Hindlimb muscle (tissue), 1 donor: Measurements from ENCODE around the gene TSPY4. TPM values are rescaled to one million over a fixed set of nuclear protein-coding genes. Genes with fewer than 3 reads are reported as not detected.
"Not testable (repeated sequence)": the region's sequence is repeated elsewhere in the genome, so short reads cannot be mapped to it uniquely, and the experiment has no call there.

Source experiments
- DNase-seq: peaks from one replicate; pipeline ENCODE4 v3.0.0-alpha.2; 2013
- polyA plus RNA-seq: library from polyadenylated mRNA; unstranded; fragments of 120-200 nt; gene quantifications from one replicate; pipeline ENCODE4 v1.2.1, GENCODE V29; 2013; ENCODE audit not compliant: insufficient read length

Gene TSPY4, protein sequence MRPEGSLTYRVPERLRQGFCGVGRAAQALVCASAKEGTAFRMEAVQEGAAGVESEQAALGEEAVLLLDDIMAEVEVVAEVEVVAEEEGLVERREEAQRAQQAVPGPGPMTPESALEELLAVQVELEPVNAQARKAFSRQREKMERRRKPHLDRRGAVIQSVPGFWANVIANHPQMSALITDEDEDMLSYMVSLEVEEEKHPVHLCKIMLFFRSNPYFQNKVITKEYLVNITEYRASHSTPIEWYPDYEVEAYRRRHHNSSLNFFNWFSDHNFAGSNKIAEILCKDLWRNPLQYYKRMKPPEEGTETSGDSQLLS
- not detected for polyA plus RNA-seq

DNA sequence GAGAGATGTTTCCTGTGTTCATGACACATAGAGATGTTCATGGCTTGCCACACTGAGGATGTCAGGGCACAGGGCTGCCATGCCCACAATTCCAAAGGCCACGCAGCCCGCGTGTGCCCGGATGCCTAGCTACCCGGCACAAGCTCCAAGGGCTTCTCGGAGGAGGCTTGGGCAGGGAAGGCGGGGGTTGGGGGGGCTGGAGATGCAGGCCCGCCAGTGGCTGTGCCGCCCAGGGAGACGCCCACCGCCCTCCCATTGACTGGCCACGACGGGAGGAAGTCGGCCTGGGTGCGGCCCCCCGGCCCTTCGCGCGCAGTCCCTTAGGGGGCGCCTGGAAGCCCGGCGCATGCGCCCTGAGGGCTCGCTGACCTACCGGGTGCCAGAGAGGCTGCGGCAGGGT lies at the start of gene TSPY4:
Gene TSPY4, plus strand, starts transcription at position 301 of the 400 bp plus-strand sequence. Its CDS starts 46 bp downstream, at position 347.
- not testable (repeated sequence) for DNase-seq

DNA sequence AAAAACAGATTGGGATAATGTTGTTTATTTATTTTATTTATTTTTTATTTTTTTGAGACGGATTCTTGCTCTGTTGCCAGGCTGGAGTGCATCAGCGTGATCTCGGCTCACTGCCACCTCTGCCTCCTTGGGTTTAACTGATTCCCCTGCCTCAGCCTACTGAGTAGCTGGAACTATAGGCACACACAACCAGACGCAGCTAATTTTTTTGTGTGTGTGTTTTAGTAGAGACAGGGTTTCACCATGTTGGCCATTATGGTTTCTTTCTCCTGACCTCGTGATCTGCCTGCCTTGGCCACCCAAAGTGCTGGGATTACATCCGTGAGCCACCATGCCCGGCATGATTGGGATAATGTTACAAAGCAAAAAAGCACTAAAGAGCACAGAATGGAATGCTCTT lies 16.3 kb upstream of the TSPY4 start:
- no peak for DNase-seq

DNA sequence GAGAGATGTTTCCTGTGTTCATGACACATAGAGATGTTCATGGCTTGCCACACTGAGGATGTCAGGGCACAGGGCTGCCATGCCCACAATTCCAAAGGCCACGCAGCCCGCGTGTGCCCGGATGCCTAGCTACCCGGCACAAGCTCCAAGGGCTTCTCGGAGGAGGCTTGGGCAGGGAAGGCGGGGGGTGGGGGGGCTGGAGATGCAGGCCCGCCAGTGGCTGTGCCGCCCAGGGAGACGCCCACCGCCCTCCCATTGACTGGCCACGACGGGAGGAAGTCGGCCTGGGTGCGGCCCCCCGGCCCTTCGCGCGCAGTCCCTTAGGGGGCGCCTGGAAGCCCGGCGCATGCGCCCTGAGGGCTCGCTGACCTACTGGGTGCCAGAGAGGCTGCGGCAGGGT lies 20.2 kb downstream of the TSPY4 start, which contains the start of gene TSPY8:
Gene TSPY8, plus strand, starts transcription at position 301 of the 400 bp plus-strand sequence. Its CDS starts 46 bp downstream, at position 347.
- not testable (repeated sequence) for DNase-seq

Other genes with a start within 250 kb of the TSPY4 start
- not detected for gene TSPY8, start 20.3 kb downstream of the TSPY4 start, polyA plus RNA-seq
- not detected for gene TSPY3, start 61.0 kb downstream of the TSPY4 start, polyA plus RNA-seq
- not detected for gene TSPY1, start 129.5 kb downstream of the TSPY4 start, polyA plus RNA-seq
- not detected for gene TSPY9, start 149.8 kb downstream of the TSPY4 start, polyA plus RNA-seq
- gene TSPY10, start 190.4 kb downstream of the TSPY4 start, polyA plus RNA-seq = not detected